Glutamatergic neuron (in vitro differentiated cells): Measurements from ENCODE around the gene KLHL17. TPM values are rescaled to one million over a fixed set of nuclear protein-coding genes. Genes with fewer than 3 reads are reported as not detected.

Experiments
- DNase-seq: peaks from one replicate; pipeline ENCODE4 v3.0.0; 2022
- H3K27ac Mint-ChIP-seq: one replicate; pipeline ENCODE4 v1.8.0; 2020; ENCODE audit warnings: mild to moderate bottlenecking, mixed read lengths, inconsistent platforms; ENCODE audit not compliant: unreplicated experiment
- H3K27me3 Mint-ChIP-seq: one replicate; pipeline ENCODE4 v1.8.0; 2020; ENCODE audit warnings: mild to moderate bottlenecking, moderate library complexity, mixed read lengths, inconsistent platforms; ENCODE audit not compliant: unreplicated experiment
- H3K36me3 Mint-ChIP-seq: one replicate; pipeline ENCODE4 v1.8.0; 2020; ENCODE audit warnings: mild to moderate bottlenecking, mixed read lengths, inconsistent platforms; ENCODE audit not compliant: unreplicated experiment
- H3K4me1 Mint-ChIP-seq: one replicate; pipeline ENCODE4 v1.8.0; 2020; ENCODE audit warnings: mild to moderate bottlenecking, low read depth, mixed read lengths, inconsistent platforms; ENCODE audit not compliant: unreplicated experiment
- H3K4me3 Mint-ChIP-seq: one replicate; pipeline ENCODE4 v1.8.0; 2020; ENCODE audit warnings: mild to moderate bottlenecking, mixed read lengths, inconsistent platforms; ENCODE audit not compliant: unreplicated experiment
- H3K9me3 Mint-ChIP-seq: one replicate; pipeline ENCODE4 v1.8.0; 2020; ENCODE audit warnings: mild to moderate bottlenecking, moderate library complexity, mixed read lengths, inconsistent platforms; ENCODE audit not compliant: unreplicated experiment
- long read RNA-seq: library from polyadenylated mRNA; unstranded; transcript quantifications from one replicate; pipeline ENCODE4 v2.0.0, GENCODE V29; 2020; ENCODE audit not compliant: unreplicated experiment
- total RNA-seq: library from RNA; stranded (reverse); fragmentation: NEBNext Ultra II Directional; extraction: Animal tissue kit (Norgen Biotek cat#: 25700); gene quantifications from one replicate; pipeline ENCODE4 v1.2.1, GENCODE V29; 2021; ENCODE audit not compliant: unreplicated experiment
- TF ChIP-seq, protein P1 (sequence below): fragments of 200-600 bp; sonication (generic); IDR thresholded peaks from one replicate; pipeline ENCODE4 v1.5.0; 2021; ENCODE audit not compliant: partially characterized antibody, unreplicated experiment

The KLHL17 gene
- 103 TPM for total RNA-seq
- long read RNA-seq, partial matches to known transcripts, result 1 of 1 reads
- long read RNA-seq, other reads (novel, unspliced or antisense), result 0 of 1 reads

DNA sequence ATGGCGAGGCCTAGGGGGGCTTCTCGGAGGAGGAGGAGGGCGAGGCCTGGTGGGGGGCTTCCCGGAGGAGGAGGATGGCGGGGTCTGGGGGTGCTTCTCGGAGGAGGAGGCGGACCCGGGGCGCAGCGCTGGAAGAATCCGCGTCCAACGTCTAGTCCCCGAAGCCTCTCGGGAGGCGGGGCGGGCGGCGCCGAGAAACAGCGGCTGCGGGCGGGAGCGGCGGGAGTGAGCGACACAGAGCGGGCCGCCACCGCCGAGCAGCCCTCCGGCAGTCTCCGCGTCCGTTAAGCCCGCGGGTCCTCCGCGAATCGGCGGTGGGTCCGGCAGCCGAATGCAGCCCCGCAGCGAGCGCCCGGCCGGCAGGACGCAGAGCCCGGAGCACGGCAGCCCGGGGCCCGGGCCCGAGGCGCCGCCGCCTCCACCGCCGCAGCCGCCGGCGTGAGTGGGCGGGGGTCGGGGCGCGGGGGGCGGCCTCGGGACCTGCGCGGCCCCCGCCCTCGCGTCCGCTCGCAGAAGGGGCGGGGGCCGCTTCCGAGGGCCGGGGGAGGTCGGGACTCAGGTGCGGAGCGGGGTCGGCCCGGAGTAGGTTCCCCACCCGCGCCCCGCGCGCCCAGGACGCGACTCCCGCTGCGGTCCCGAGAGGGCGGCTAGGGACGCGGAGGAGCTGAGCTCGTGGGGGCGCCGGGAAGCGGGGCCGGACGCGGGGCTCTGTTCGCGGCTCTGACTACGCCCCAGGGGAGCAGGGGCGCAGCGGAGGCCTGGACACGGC is at the start of gene KLHL17:
KLHL17 (plus strand) TSS at position 222 of the 769 bp plus-strand sequence; CDS start at position 332, 110 bp downstream.
- peak; percentile 90 for DNase-seq
- peak within 1 kb of the TSS; percentile 72 for H3K4me3 Mint-ChIP-seq
- H3K36me3 Mint-ChIP-seq, result no peaks in the 10 kb centered on the region
- no peak within 1 kb of the TSS for H3K27ac Mint-ChIP-seq
- peaks cover 5% of the 10 kb centered on the region for H3K27me3 Mint-ChIP-seq
- TF ChIP-seq, protein P1, sequence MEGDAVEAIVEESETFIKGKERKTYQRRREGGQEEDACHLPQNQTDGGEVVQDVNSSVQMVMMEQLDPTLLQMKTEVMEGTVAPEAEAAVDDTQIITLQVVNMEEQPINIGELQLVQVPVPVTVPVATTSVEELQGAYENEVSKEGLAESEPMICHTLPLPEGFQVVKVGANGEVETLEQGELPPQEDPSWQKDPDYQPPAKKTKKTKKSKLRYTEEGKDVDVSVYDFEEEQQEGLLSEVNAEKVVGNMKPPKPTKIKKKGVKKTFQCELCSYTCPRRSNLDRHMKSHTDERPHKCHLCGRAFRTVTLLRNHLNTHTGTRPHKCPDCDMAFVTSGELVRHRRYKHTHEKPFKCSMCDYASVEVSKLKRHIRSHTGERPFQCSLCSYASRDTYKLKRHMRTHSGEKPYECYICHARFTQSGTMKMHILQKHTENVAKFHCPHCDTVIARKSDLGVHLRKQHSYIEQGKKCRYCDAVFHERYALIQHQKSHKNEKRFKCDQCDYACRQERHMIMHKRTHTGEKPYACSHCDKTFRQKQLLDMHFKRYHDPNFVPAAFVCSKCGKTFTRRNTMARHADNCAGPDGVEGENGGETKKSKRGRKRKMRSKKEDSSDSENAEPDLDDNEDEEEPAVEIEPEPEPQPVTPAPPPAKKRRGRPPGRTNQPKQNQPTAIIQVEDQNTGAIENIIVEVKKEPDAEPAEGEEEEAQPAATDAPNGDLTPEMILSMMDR, result no peak
- peaks cover 7% of the 10 kb centered on the region for H3K4me1 Mint-ChIP-seq
- H3K9me3 Mint-ChIP-seq, result peaks cover 7% of the 10 kb centered on the region

DNA sequence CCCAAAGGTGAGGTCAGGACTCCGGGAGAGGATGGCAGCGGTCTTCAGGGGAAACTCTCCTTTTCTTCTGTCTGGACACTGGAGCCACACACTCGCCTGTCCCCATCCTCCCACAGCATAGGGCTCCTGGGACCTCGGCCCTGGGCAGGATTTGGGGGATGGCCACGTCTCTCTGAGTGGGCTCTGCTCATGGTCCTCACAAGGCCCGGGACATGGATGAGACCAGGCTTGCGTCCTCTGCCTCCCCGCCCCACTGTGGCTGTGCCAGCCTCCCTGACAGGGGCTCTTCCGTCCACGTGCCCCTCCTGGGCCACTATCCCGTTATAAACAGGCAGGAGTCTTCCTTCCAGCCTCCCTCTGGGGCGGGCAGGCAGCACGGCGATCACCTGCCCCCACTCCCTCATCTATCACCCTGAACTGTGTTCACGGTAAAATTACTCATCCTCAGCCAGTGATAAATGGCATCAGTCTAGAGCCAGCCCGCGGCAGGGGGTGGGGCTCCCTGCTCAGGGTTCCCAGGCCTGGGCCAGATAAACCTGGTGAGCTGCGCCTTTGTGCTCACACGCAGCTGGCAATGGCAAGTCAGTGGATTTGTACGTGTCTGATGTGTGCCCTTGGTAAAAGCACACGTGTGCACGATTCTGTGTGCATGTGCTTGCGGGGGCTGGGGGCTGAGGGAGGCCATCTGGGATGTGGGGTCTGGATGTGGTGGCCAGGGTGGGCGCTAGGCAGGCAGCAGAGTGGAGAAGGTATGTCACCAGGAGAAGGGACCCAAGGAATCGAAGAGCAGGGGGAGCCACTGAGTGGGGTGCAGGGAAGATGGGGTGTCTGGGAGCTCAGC is 49.3 kb upstream of the KLHL17 start:
- H3K27me3 Mint-ChIP-seq, result peaks cover 25% of the 10 kb centered on the region
- peaks cover 15% of the 10 kb centered on the region for H3K4me1 Mint-ChIP-seq
- peaks cover 4% of the 10 kb centered on the region for H3K36me3 Mint-ChIP-seq
- DNase-seq, result peak; percentile 42
- no peak overlapping the region for H3K4me3 Mint-ChIP-seq
- no peak overlapping the region for H3K27ac Mint-ChIP-seq
- H3K9me3 Mint-ChIP-seq, result peaks cover 11% of the 10 kb centered on the region
- TF ChIP-seq, protein P1, result no peak

DNA sequence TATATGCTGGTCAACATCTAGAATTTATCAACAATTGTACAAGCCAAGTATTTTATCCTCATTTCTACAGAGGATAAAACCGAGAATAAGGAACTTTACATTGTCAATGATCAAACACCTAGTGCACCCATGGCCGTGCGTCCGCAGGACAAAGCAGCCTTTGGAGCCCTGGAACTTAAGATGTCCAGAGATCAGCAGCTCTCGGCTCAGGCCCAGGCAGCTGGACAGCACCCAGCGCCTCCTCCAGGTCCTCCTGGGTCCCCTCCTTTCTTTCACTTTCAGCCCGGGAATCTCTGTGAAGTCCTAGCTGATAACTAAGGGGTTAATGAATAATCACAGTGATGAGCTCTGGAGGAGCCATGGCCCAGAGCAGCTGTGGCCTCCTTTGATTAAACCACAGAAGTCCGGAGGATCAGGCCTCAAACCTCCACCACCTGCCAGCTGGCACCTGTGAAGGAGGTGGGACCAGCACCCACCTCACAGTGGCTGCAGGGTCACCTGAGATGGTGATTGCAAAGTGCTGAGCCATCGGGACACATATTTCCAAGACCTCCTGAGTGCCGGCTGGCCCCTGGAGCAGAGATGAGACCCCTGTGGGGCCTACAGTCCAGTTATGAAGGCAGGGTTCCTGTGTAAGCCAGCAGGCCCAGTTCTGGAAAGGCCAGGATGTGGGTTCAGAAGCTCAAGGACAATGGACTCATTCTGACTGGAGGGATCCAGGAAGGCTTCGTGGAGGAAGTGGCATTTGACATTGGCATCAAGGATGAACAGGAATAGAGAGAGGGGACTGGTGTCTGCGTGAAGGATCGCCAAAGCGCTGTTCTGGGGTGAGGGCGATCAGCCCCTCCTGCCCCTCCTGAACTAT is 48.3 kb upstream of the KLHL17 start:
- H3K27ac Mint-ChIP-seq, result peak overlapping the region; percentile 59
- peak; percentile 14 for DNase-seq
- TF ChIP-seq, protein P1, result no peak
- peaks cover 18% of the 10 kb centered on the region for H3K27me3 Mint-ChIP-seq
- H3K4me1 Mint-ChIP-seq, result peaks cover 14% of the 10 kb centered on the region
- peaks cover 11% of the 10 kb centered on the region for H3K9me3 Mint-ChIP-seq
- peaks cover 4% of the 10 kb centered on the region for H3K36me3 Mint-ChIP-seq
- peak overlapping the region; percentile 61 for H3K4me3 Mint-ChIP-seq

DNA sequence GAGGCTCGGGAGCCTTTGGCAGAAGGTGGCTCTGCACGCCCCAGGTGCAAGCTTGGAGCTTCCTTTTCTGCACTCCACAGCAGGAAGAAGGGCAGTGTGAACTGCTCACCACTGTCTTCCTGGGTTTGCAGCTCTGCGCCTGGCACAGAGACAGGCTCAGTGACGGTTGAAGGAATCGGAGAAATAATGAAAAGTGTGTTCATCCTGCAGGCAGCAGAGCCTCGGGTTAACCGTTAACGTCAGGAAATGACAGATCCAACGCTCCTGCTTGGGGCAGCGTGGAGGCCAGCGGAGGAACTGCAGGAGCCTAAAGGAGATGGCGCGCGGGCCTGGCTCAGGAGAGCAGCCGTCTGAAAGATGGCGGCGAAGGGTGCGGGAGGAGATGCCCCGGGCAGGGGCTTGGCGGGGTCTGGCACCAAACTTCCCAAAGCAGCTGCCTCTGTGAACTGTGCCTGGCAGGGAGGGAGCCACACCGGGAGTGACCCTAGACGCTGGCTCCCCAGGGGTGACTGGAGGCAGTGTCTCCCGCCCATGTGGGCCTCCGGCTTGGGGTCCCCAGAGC is 47.6 kb upstream of the KLHL17 start:
- H3K4me3 Mint-ChIP-seq, result peak overlapping the region; percentile 61
- peak overlapping the region; percentile 59 for H3K27ac Mint-ChIP-seq
- peaks cover 13% of the 10 kb centered on the region for H3K9me3 Mint-ChIP-seq
- H3K4me1 Mint-ChIP-seq, result peaks cover 16% of the 10 kb centered on the region
- H3K27me3 Mint-ChIP-seq, result peaks cover 17% of the 10 kb centered on the region
- TF ChIP-seq, protein P1, result peak; percentile 60
- peak; percentile 67 for DNase-seq
- H3K36me3 Mint-ChIP-seq, result peaks cover 4% of the 10 kb centered on the region
